ENCODE measurements around the gene BEGAIN. TPM values are rescaled to one million over a fixed set of nuclear protein-coding genes. Genes with fewer than 3 reads are reported as not detected.

The BEGAIN gene
- total and polyA plus RNA-seq, 2 of the 8 experiments (the other 6 are each of a cell fraction or from before 2014, with no cell fraction given), result 2.9 to 3.0 TPM

- Histone ChIP-seq H3K27ac (ENCODE audit: low read depth, low read length) (no peak overlapping the region), H3K79me2 (ENCODE audit: control insufficient read depth in 1 of 2, insufficient read depth in 2 of 2, low read length in 2 of 2) (no peaks in the 10 kb centered on the region), H2BK120ac (replicated peaks; ENCODE audit: low read depth, low read length) (no peak overlapping the region), H3K4me1 (replicated peaks in 1 of 4; ENCODE audit: control insufficient read depth in 3 of 4, insufficient read depth in 4 of 4, low read length in 3 of 4) (no peaks in the 10 kb centered on the region; a peak in 1 of 7 replicates), H3K18ac (ENCODE audit: extremely low read depth, low read length) (no peak overlapping the region), H4K8ac (ENCODE audit: extremely low read depth, insufficient read depth, low read length) (no peak overlapping the region), H2AFZ (ENCODE audit: low read length) (no peak overlapping the region), H4K20me1 (replicated peaks in 1 of 2; ENCODE audit: control insufficient read depth in 1 of 2, insufficient read depth in 2 of 2, low read length in 2 of 2) (no peaks in the 10 kb centered on the region), H3K4ac (replicated peaks; ENCODE audit: insufficient read length, low read depth, low read length) (no peak overlapping the region), H3K9me3 (ENCODE audit: insufficient read depth in 2 of 2, low read depth in 1 of 2, low read length in 1 of 2) (no peaks in the 10 kb centered on the region), H2BK12ac (ENCODE audit: low read depth, low read length) (no peak overlapping the region), H4K5ac (ENCODE audit: insufficient read length, low read depth, low read length) (no peak overlapping the region), H3K23ac (ENCODE audit: insufficient read length) (no peak overlapping the region), H3K56ac (replicated peaks; ENCODE audit: insufficient read length, low read depth, low read length) (no peak overlapping the region), H2BK15ac (ENCODE audit: low read length) (no peak overlapping the region), H2BK20ac (ENCODE audit: low read length) (no peak overlapping the region), H3K14ac (ENCODE audit: insufficient read length) (no peak overlapping the region), H3K4me3 (ENCODE audit: extremely low read depth in 1 of 4, insufficient read depth in 2 of 4, low read depth in 3 of 4, low read length in 4 of 4) (no peak overlapping the region), H3K9ac (replicated peaks in 1 of 4; ENCODE audit: extremely low read depth in 1 of 4, low read depth in 3 of 4, low read length in 3 of 4) (no peak overlapping the region), H2AK5ac (ENCODE audit: low read depth, low read length) (no peak overlapping the region), H3K36me3 (ENCODE audit: control insufficient read depth in 2 of 4, insufficient read depth in 4 of 4, low read length in 3 of 4) (no peaks in the 10 kb centered on the region), H3K27me3 (replicated peaks in 1 of 4; ENCODE audit: control insufficient read depth in 3 of 4, extremely low read depth in 1 of 4, insufficient read depth in 3 of 4, low read length in 3 of 4) (no peaks in the 10 kb centered on the region; a peak in 2 of 7 replicates), H3K4me2 (ENCODE audit: insufficient read depth in 1 of 2, low read depth in 2 of 2, low read length in 2 of 2) (no peak overlapping the region), H4K91ac (replicated peaks; ENCODE audit: insufficient read length, low read length) (no peak overlapping the region), H3K79me1 (ENCODE audit: low read depth, low read length) (no peaks in the 10 kb centered on the region), H2BK5ac (ENCODE audit: low read depth, low read length) (no peak overlapping the region), H3K23me2 (ENCODE audit: low read depth, low read length) (peaks cover 2% of the 10 kb centered on the region; the same call in 1 of the 2 replicates)
- 90% methylated on average over 15 of the region's 15 CpGs; no CpG with 5 or more reads in 1 of the 2 experiments for WGBS, 2 experiments (ENCODE audit: extremely low coverage in 1 of 2, insufficient coverage in 1 of 2, insufficient read length in 1 of 2, insufficient replicate concordance in 2 of 2, low coverage in 1 of 2, low lambda C conversion rate in 2 of 2, missing lambda C conversion rate in 1 of 2)
- CTCF ChIA-PET (ENCODE audit: partially characterized antibody), result interaction anchor here (0.8 to 1.3 kb wide), 6 partner anchors 13 to 115 kb away, joined by 3 to 6 read pairs (median 3); no protein-coding TSS in a partner anchor
- TF ChIP-seq POLR2A (IDR thresholded peaks at IDR 0.05; ENCODE audit: control extremely low read depth in 1 of 2, low read depth in 2 of 2, low read length in 2 of 2) (no peak), EGR1 (IDR thresholded peaks at IDR 0.05; ENCODE audit: borderline replicate concordance, low read depth, low read length) (peak; percentile 97), FOSL1 (IDR thresholded peaks at IDR 0.05; ENCODE audit: insufficient read depth, low read depth, low read length) (peak; percentile 78), ATF3 (IDR thresholded peaks at IDR 0.05; ENCODE audit: insufficient read depth, low read depth, low read length) (no peak), POLR2AphosphoS5 (IDR thresholded peaks at IDR 0.05; ENCODE audit: low read depth, low read length) (no peak), TBP (IDR thresholded peaks at IDR 0.05; ENCODE audit: low read depth, low read length) (no peak), EZH2 (IDR thresholded peaks at IDR 0.05; ENCODE audit: low read depth, low read length, severe bottlenecking) (no peak)
- DNase-seq (ENCODE audit: low read depth in 1 of 2, low spot score in 2 of 2) (no peak), FAIRE-seq (no peak)
- POLR2A ChIA-PET (ENCODE audit: partially characterized antibody), result no interaction called here
Measured at GRCh38 chr14:100606687-100607610, 19.7 kb upstream of the BEGAIN start.

Measured in H1 (cell line).